ENCODE data around the gene CAVIN3. TPM values are rescaled to one million over a fixed set of nuclear protein-coding genes. Genes with fewer than 3 reads are reported as not detected.

The CAVIN3 gene, protein sequence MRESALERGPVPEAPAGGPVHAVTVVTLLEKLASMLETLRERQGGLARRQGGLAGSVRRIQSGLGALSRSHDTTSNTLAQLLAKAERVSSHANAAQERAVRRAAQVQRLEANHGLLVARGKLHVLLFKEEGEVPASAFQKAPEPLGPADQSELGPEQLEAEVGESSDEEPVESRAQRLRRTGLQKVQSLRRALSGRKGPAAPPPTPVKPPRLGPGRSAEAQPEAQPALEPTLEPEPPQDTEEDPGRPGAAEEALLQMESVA
- total RNA-seq, result 10 to 100 TPM; 13.3 to 15.9 TPM

DNA sequence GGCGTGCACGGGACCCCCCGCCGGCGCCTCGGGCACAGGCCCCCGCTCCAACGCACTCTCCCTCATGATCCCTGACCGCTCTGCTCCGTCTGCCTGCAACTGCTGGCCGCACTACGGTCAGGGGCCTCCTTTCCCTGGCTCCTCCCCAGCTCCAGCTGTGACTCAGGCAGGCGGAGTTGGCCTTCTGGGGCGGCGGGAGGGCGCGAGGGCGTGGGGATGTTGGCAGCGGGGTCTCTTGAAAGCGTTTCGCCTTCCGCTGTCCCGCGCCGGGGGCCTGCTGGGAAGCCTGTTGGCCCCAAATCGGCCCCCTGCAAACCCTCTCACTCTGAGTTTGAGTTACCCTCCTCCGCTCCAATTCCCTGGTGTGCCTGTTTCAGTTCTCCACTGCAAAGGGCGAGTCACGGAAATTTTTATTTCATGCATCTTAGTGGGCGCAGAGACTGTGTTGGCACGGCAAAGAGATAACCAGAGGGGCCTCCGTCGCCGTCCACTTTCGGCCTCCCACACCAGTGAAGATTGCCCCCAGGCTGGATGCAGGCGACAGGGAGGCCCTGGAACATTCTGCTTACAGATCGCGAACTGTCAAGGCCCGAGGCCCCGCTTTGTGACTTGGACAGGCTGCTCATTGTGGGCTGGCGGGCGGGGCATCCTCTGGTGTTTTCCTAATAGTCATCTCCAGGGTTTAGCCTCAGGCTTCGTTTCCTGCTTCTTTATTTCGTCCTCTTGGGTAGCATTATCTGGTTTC, at the start of gene CAVIN3:
Gene CAVIN3, minus strand, starts transcription at position 91 of the 745 bp plus-strand sequence. Its CDS starts 25 bp downstream, at position 66.
- POLR2A ChIA-PET, result interaction anchor here (1.0 to 1.2 kb wide), 2 partner anchors 37 to 161 kb away, joined by 3 to 4 read pairs; partner anchors contain the start of genes ARFIP2 and TIMM10B

DNA sequence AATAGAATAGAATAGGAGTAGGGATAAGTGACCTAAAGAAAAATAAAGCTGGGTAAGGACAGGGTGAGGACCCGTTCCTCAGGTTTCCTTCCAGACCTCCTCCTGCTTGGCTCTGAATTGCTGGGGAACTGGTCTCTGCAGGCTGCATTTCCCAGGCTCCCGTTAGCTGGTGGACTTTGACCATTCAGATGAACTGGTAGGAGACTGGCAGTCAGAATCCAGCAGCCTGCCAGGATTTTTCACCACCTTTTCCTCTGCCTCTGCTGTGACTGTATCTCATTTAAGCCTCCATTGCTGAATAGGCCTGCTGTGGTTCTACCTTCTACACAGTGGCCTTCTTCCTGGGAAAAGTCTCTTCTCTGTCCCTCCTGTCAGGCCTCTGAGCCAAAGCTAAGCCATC, 45.4 kb upstream of the CAVIN3 start:
- DNase-seq, result no peak
- H3K36me3 Mint-ChIP-seq (ENCODE audit: low read depth), result no peaks in the 10 kb centered on the region
- no peak overlapping the region for H3K27ac Mint-ChIP-seq
- no peaks in the 10 kb centered on the region for H3K27me3 Mint-ChIP-seq
- no peaks in the 10 kb centered on the region for H3K9me3 Mint-ChIP-seq
- POLR2A ChIA-PET, result no interaction called here
- CTCF ChIA-PET, result interaction anchor here (1.0 to 6.1 kb wide), 4 partner anchors 11 to 114 kb away, joined by 3 to 119 read pairs (median 35); no protein-coding TSS in a partner anchor
- intact Hi-C loops (cut with micrococcal nuclease), result loop anchor here (10.0 kb wide), 1 partner anchor 341 kb away; no protein-coding TSS in a partner anchor
- no peaks in the 10 kb centered on the region for H3K4me1 Mint-ChIP-seq (ENCODE audit: low read depth)
- no peak for ATAC-seq
- no peak overlapping the region for H3K4me3 Mint-ChIP-seq
- TF ChIP-seq, protein P1, sequence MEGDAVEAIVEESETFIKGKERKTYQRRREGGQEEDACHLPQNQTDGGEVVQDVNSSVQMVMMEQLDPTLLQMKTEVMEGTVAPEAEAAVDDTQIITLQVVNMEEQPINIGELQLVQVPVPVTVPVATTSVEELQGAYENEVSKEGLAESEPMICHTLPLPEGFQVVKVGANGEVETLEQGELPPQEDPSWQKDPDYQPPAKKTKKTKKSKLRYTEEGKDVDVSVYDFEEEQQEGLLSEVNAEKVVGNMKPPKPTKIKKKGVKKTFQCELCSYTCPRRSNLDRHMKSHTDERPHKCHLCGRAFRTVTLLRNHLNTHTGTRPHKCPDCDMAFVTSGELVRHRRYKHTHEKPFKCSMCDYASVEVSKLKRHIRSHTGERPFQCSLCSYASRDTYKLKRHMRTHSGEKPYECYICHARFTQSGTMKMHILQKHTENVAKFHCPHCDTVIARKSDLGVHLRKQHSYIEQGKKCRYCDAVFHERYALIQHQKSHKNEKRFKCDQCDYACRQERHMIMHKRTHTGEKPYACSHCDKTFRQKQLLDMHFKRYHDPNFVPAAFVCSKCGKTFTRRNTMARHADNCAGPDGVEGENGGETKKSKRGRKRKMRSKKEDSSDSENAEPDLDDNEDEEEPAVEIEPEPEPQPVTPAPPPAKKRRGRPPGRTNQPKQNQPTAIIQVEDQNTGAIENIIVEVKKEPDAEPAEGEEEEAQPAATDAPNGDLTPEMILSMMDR (IDR thresholded peaks at IDR 0.05), result no peak

More for the DNA sequence above, at the start of gene CAVIN3:
- TF ChIP-seq, protein P1 (IDR thresholded peaks at IDR 0.05), result no peak
- intact Hi-C loops (cut with micrococcal nuclease), result loop anchor here (1.0 kb wide), 1 partner anchor 33 kb away; no protein-coding TSS in a partner anchor
- Mint-ChIP-seq H3K27me3 (peaks cover 41% of the 10 kb centered on the region), H3K9me3 (no peaks in the 10 kb centered on the region), H3K36me3 (ENCODE audit: low read depth) (peaks cover 3% of the 10 kb centered on the region), H3K4me1 (ENCODE audit: low read depth) (peaks cover 45% of the 10 kb centered on the region), H3K27ac (peak within 1 kb of the TSS; percentile 80), H3K4me3 (peak within 1 kb of the TSS; percentile 69)
- CTCF ChIA-PET, result interaction anchor here (1.1 to 6.2 kb wide), 7 partner anchors 12 to 70 kb away, joined by 3 to 82 read pairs (median 6); no protein-coding TSS in a partner anchor
- DNase-seq (peak; percentile 93), ATAC-seq (peak; percentile 68)

DNA sequence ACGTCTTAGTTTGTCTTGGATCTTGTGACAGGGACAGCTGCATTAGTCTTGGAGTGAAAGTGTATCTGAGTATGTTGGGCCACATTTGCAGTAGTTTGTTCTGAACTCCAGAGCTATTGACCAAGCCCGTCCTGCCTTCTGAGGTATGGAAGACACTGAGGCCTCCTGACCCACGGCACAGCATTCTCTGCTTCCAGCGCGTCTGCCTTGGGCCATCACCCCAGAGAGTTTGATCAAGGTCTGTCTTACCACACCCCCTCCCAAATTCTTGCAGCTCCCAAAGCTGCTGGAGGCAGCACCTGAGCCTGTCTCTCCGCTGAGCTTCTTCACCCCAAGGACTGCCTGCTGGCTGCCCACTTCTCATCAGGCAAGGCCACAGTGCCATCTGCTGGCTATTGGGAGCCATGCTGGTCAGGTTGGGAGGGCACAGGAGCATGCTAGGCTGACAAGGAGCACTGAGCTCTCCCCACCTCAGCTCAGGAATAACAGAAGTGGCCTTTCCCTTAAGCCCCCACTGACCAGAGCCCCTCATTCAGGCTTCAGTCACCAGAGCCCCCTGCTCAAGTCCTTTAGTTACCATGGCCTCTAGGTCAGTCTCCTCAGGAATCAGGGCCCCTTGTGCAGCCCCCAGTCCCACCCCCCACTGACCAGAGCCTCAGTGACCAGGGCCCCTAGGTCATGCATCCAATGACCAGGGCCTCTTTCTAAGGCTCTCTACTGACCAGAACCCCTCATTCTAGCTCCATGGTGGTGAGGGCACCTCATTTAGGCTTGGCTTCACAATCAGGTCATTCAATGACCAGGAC, 42.8 kb upstream of the CAVIN3 start:
- TF ChIP-seq, protein P1 (IDR thresholded peaks at IDR 0.05), result peak; percentile 74
- ChIA-PET POLR2A (interaction anchor here (0.6 to 1.7 kb wide), 3 partner anchors 9 to 13 kb away, joined by 3 to 5 read pairs (median 5); no protein-coding TSS in a partner anchor), CTCF (interaction anchor here (0.6 to 6.1 kb wide), 95 partner anchors 9 to 867 kb away, joined by 3 to 119 read pairs (median 4); partner anchors contain the start of genes APBB1, C11orf42, CAVIN3 and CCKBR)
- ATAC-seq (peak; percentile 98), DNase-seq (peak; percentile 85)
- H3K27me3 Mint-ChIP-seq, result no peaks in the 10 kb centered on the region
- no peak overlapping the region for H3K27ac Mint-ChIP-seq
- intact Hi-C loops (cut with micrococcal nuclease), result loop anchor here (10.0 kb wide), 1 partner anchor 338 kb away; no protein-coding TSS in a partner anchor
- H3K4me1 Mint-ChIP-seq (ENCODE audit: low read depth), result no peaks in the 10 kb centered on the region
- H3K9me3 Mint-ChIP-seq, result no peaks in the 10 kb centered on the region
- H3K4me3 Mint-ChIP-seq, result no peak overlapping the region
- no peaks in the 10 kb centered on the region for H3K36me3 Mint-ChIP-seq (ENCODE audit: low read depth)

DNA sequence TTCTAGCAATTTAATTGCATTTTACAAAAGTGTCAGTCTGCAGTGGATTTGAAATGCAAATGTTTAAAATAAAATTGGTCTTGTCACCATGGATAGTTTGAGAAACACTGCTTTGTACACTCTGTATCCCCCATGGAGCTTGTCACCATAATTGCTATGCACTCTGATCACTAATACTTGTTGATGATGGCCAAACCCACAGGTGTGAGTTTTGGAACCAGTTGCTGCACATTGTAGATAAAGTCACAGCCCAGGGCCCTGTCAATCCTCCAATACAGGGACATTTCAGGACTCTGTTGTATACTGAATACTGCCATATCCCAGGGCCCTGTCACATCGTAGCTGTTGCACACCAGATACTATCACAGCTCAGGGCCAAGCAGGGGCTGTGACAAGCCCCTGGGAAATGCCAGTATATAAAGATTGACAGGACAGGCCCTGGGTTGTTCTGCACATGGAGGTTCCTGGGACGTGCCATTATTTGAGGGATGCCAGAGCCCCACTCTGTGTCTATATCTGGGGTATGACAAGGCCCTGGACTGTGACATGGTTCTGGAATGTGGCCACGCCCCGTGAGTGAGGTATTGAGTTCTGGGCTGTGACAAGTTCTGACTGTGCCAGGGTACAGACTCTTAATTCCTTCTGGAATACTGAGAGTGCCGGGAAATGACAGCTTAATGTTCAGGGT, 42.0 kb upstream of the CAVIN3 start:
- Mint-ChIP-seq H3K4me3 (no peak overlapping the region), H3K27me3 (no peaks in the 10 kb centered on the region), H3K36me3 (ENCODE audit: low read depth) (no peaks in the 10 kb centered on the region), H3K27ac (no peak overlapping the region), H3K9me3 (no peaks in the 10 kb centered on the region), H3K4me1 (ENCODE audit: low read depth) (peaks cover 3% of the 10 kb centered on the region)
- ATAC-seq (no peak), DNase-seq (no peak)
- POLR2A ChIA-PET, result interaction anchor here (1.5 to 1.7 kb wide), 2 partner anchors 9 to 14 kb away, joined by 5 read pairs; no protein-coding TSS in a partner anchor
- intact Hi-C loops (cut with micrococcal nuclease), result loop anchor here (10.0 kb wide), 1 partner anchor 338 kb away; no protein-coding TSS in a partner anchor
- TF ChIP-seq, protein P1 (IDR thresholded peaks at IDR 0.05), result no peak
- CTCF ChIA-PET, result interaction anchor here (0.6 to 6.1 kb wide), 90 partner anchors 8 to 867 kb away, joined by 3 to 119 read pairs (median 4); partner anchors contain the start of genes APBB1, CAVIN3, CCKBR and FHIP1B

Measured in activated CD8-positive, alpha-beta T cell treated with anti-CD3 and anti-CD28 coated beads for 36 hours (primary cell).